RCC 7860 (cell line): ENCODE data around the gene MBLAC1.

Experiments
- DNase-seq: peaks from one replicate; pipeline ENCODE4 v3.0.0-alpha.2; 2015; ENCODE audit warnings: low spot score
- FAIRE-seq: peaks from 2 replicates; lab custom pipeline; 2012; peaks lifted over from hg19 to GRCh38; lab: Jason Lieb, UNC

MBLAC1 gene

GRCh38 chr7:100169147-100169850 is 42.5 kb downstream of the MBLAC1 start:
- FAIRE-seq (no peak), DNase-seq (no peak)

- FAIRE-seq (no peak), DNase-seq (no peak)
Measured at GRCh38 chr7:100170101-100170897, 43.5 kb downstream of the MBLAC1 start.

- no peak for FAIRE-seq
- no peak for DNase-seq
Measured at GRCh38 chr7:100171087-100171681, 44.4 kb downstream of the MBLAC1 start.

- FAIRE-seq: no peak
- no peak for DNase-seq
Measured at GRCh38 chr7:100171840-100172239, 45.1 kb downstream of the MBLAC1 start.

- DNase-seq (no peak), FAIRE-seq (no peak)
Measured at GRCh38 chr7:100173806-100174495, 47.2 kb downstream of the MBLAC1 start.

GRCh38 chr7:100174582-100174981 is 47.8 kb downstream of the MBLAC1 start:
- DNase-seq: no peak
- FAIRE-seq: no peak

GRCh38 chr7:100175296-100175935 is 48.6 kb downstream of the MBLAC1 start:
- FAIRE-seq (no peak), DNase-seq (no peak)

- FAIRE-seq (no peak), DNase-seq (no peak)
Measured at GRCh38 chr7:100176096-100177044, 49.6 kb downstream of the MBLAC1 start.

- FAIRE-seq (peak; percentile 85), DNase-seq (peak; percentile 84)
Measured at GRCh38 chr7:100177045-100178001, 50.6 kb downstream of the MBLAC1 start, which contains the start of the genes GPC2 and STAG3. Gene GPC2, minus strand, starts transcription at chr7:100177381. Its CDS starts 182 bp downstream, at chr7:100177199. Gene STAG3, plus strand, starts transcription at chr7:100177918. Its CDS starts 2,639 bp downstream, at chr7:100180557.
